Effector memory CD8-positive, alpha-beta T cell (primary cell): ENCODE data around the gene PRRT1B.
"Not testable (repeated sequence)": the region's sequence is repeated elsewhere in the genome, so short reads cannot be mapped to it uniquely, and the experiment has no call there.

Experiments
- ATAC-seq: fragments of 150-1000 bp; cut with Tn5 transposase; replicated peaks from 2 replicates; pipeline ENCODE4 v1.10.0; 2021; ENCODE audit warnings: mild to moderate bottlenecking, moderate library complexity
- DNase-seq, 3 experiments: peaks; one replicate each; pipeline ENCODE4 v3.0.0; 2021
- H3K27ac Mint-ChIP-seq, 2 donors: one replicate each; pipeline ENCODE4 v1.8.0; 2022; ENCODE audit warnings: mild to moderate bottlenecking in 2 of 2, mixed read lengths in 2 of 2, moderate library complexity in 2 of 2
- H3K27me3 Mint-ChIP-seq, 2 donors: one replicate each; pipeline ENCODE4 v1.8.0; 2022; ENCODE audit warnings: mixed read lengths in 2 of 2
- H3K36me3 Mint-ChIP-seq: one replicate; pipeline ENCODE4 v1.8.0; 2022; ENCODE audit warnings: mild to moderate bottlenecking, moderate library complexity, mixed read lengths; ENCODE audit not compliant: insufficient read depth
- H3K4me1 Mint-ChIP-seq, 2 donors: one replicate each; pipeline ENCODE4 v1.8.0; 2022; ENCODE audit warnings: low read depth in 2 of 2, mixed read lengths in 2 of 2
- H3K4me3 Mint-ChIP-seq, 2 donors: one replicate each; pipeline ENCODE4 v1.8.0; 2022; ENCODE audit warnings: mild to moderate bottlenecking in 2 of 2, mixed read lengths in 2 of 2, moderate library complexity in 2 of 2
- H3K9me3 Mint-ChIP-seq, 2 donors: one replicate each; pipeline ENCODE4 v1.8.0; 2022; ENCODE audit warnings: mixed read lengths in 2 of 2

The PRRT1B gene

DNA sequence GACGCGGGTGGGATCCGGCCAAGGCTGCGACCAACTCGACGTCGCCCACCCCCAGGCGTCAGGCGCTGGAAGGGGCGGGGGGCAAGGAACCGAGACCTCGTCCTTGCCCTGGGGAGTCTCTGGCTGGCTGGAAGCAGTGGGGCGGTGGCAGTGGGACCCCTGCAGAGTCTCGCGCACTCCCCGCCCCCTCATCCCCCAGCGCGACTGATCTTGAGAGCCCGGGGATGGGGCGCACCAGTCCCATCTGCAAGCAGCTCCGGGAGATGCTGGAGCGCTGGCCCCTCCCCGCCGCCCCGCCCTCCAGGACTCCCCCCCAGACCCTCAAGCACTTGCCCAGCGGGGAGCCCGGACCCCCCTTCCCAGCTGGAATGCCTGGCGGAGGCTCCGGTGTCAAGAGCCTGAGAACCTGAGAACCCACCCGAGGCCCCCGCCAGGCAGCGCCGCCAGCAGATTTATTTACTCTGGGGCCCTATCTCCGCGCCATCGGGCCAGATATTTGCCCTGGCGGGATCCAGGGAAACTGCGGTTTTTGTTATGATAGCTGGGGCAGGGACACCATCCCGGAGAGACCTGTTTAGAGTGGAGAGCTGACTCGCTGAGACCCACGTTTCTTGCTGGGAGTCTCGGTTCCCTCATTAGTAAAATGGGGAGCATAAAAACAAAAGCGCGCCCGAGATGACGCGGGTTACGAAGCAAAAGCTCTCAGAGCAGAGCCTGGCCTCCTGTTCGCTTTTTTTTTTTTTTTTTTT, 1.2 kb downstream of the PRRT1B start:
- Mint-ChIP-seq H3K27ac (no peak overlapping the region), H3K9me3 (peaks cover 0 to 2% of the 10 kb centered on the region in 2 donors), H3K4me3 (peak overlapping the region; percentile 52 to 72), H3K27me3 (peaks cover 50 to 56% of the 10 kb centered on the region in 2 donors), H3K36me3 (peaks cover 3% of the 10 kb centered on the region), H3K4me1 (peaks cover 11 to 15% of the 10 kb centered on the region in 2 donors)
- DNase-seq = no peak
- no peak for ATAC-seq

DNA sequence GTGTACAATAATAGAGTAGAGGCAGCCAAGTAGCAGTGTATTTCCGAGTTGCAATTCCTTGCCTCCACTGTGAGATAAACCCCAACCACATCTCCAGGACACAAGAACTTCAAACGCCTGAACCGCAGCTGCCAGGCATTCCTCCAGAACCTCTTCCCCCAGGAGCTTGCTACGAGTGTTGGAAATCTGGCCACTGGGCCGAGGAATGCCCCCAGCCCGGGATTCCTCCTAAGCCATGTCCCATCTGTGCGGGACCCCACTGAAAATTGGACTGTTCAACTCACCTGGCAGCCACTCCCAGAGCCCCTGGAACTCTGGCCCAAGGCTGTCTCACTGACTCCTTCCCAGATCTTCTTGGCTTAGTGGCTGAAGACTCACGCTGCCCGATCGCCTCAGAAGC, 3.9 kb downstream of the PRRT1B start:
- peak overlapping the region in 1 of 2 donors; percentile 74 for H3K27ac Mint-ChIP-seq
- H3K4me3 Mint-ChIP-seq, DNase-seq, H3K36me3 Mint-ChIP-seq, ATAC-seq, H3K9me3 Mint-ChIP-seq: not testable (repeated sequence)
- peaks cover 11 to 15% of the 10 kb centered on the region in 2 donors for H3K4me1 Mint-ChIP-seq
- peaks cover 58 to 76% of the 10 kb centered on the region in 2 donors for H3K27me3 Mint-ChIP-seq

DNA sequence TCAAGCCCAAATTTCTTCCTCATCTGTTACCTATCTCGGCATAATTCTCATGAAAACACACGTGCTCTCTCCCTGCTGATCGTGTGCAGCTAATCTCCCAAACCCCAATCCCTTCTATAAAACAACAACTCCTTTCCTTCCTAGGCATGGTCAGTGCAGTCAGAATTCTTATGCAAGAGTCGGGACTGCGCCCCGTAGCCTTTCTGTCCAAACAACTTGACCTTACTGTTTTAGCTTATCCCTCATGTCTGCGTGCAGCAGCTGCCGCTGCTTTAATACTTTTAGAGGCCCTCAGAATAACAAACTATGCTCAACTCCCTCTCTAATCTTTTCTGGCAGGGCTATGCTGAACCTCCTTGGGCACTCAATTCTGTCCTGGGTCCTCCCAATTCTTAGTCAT, 5.1 kb downstream of the PRRT1B start:
- not testable (repeated sequence) for H3K4me3 Mint-ChIP-seq, H3K9me3 Mint-ChIP-seq, H3K36me3 Mint-ChIP-seq, ATAC-seq, H3K27ac Mint-ChIP-seq, DNase-seq
- Mint-ChIP-seq H3K4me1 (peaks cover 11 to 15% of the 10 kb centered on the region in 2 donors), H3K27me3 (peaks cover 65 to 84% of the 10 kb centered on the region in 2 donors)

DNA sequence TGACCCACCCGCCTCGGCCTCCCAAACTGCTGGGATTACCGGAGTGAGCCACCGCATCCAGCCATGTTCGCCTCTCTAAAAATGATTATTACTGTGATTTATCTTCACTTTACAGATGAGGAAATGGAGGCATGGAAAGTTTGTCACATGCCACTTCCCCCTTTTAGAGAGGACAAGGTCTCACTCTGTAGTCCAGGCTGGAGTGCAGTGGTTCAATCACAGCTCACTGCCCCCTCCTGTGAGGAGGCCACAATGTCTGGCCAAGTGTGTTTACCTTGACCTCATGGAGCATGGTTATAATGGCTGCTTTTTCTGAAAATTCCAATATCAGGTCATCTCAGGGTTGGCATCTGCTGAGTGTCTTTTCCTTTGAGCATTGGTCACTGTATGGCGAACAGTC, 6.7 kb downstream of the PRRT1B start:
- peaks cover 18% of the 10 kb centered on the region for H3K36me3 Mint-ChIP-seq
- H3K4me1 Mint-ChIP-seq = peaks cover 8 to 9% of the 10 kb centered on the region in 2 donors
- DNase-seq (no peak), ATAC-seq (no peak)
- peaks cover 72 to 88% of the 10 kb centered on the region in 2 donors for H3K27me3 Mint-ChIP-seq
- no peak overlapping the region for H3K4me3 Mint-ChIP-seq
- no peaks in the 10 kb centered on the region for H3K9me3 Mint-ChIP-seq
- no peak overlapping the region for H3K27ac Mint-ChIP-seq

DNA sequence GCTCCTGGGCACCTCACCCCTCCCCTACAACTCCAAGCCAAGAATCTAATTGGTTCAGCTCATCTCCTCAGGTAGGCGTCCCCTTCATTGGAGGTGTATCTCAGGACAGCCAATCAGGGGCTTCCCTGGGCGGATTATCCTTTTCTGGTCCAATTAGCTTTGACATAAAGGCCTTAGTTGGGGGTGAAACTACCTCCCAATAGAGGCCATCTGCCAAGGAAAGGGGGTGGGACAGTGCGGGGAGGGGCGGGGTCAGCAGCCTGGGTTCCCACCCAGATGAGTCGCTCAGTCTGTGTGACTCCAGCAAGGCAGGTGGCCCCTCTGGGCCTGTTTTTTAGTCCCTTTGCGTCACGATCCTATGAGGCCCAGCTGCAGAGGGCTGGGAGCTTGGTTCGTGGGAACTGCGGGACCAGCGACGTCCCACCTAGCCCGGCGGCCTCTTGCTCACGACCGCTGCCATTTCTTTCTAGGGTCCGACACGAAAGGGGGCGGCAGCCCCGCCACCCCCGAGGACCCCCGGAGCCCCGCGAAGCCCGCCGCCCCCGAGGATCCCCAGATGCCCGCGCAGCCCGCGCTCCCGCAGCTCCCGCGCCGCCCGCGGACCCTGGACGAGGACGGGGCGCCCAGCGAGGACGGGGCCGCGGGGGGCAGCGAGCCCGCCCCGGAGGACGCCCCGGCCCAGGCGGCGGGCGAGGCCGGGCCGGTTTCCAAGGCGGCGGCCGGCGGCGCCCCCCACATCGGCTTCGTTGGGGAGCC, 8.9 kb downstream of the PRRT1B start:
- Mint-ChIP-seq H3K4me1 (no peaks in the 10 kb centered on the region), H3K9me3 (no peaks in the 10 kb centered on the region), H3K36me3 (peaks cover 26% of the 10 kb centered on the region), H3K27me3 (peaks cover 50 to 69% of the 10 kb centered on the region in 2 donors), H3K27ac (no peak overlapping the region), H3K4me3 (no peak overlapping the region)
- ATAC-seq (no peak), DNase-seq (no peak)

DNA sequence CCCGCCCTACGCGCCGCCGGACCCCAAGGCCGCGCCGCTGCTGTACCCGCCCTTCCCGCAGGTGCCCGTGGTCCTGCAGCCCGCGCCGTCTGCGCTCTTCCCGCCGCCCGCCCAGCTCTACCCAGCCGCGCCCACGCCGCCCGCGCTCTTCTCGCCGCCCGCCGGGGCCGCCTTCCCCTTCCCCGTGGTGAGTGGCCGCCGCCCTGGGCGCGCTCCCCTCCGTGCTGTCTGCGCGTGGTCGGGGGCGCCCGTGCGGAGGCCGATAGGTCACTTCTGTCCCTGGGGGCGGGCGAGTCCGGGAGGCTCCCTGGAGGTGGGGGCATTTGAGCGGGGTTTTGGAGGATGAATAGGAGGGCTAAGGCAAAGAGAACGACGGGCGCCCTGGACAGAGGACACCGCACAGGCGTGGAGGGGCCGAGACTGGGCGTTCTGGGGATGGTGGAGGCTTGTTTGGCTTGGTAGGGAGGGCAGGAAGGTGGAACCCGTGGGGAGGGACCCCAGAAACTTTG, 9.6 kb downstream of the PRRT1B start:
- DNase-seq (no peak), ATAC-seq (peak; percentile 58)
- no peaks in the 10 kb centered on the region for H3K4me1 Mint-ChIP-seq
- H3K27me3 Mint-ChIP-seq = peaks cover 44 to 62% of the 10 kb centered on the region in 2 donors
- H3K4me3 Mint-ChIP-seq = peak overlapping the region in 1 of 2 donors; percentile 34
- no peaks in the 10 kb centered on the region for H3K9me3 Mint-ChIP-seq
- H3K27ac Mint-ChIP-seq = no peak overlapping the region
- H3K36me3 Mint-ChIP-seq = peaks cover 26% of the 10 kb centered on the region

DNA sequence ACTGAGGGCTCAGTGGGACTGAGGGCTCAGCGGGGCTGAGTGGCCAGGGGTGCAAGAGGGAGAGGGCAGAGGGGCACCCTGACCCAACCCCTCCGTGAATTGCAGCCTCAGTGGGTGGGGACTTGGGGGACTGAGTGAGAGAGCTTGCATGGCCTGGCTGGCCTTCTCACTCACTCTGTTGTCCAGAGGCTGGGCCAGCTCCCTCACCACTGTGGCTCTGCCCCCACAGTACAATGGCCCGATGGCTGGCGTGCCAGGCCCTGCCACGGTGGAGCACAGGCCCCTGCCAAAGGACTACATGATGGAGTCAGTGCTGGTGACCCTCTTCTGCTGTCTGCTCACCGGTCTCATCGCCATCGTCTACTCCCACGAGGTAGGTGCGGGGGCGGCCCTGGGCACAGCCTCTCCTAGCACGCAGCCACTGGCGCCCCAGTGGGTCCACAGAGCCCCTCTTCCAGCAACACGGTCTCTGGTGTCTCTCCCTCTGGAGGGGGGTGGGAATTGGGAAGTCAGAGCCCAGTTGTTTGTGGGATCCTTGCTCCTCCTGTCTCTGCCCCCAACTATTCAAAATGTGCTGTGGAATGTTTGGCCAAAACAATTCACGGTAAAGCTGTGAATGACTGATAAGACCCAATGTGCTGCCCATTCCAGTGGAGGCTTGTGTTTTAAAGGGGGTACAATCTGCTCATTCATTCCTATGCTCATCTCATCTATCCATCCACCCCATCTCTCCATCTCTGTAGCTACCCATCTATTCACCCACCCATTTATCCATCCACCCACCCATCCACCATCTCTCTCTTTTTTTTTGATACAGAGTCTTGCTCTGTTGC, 10.7 kb downstream of the PRRT1B start:
- H3K9me3 Mint-ChIP-seq = no peaks in the 10 kb centered on the region
- H3K36me3 Mint-ChIP-seq = peaks cover 26% of the 10 kb centered on the region
- H3K4me3 Mint-ChIP-seq = no peak overlapping the region
- DNase-seq (no peak), ATAC-seq (no peak)
- H3K27ac Mint-ChIP-seq = peak overlapping the region; percentile 30 to 47
- H3K27me3 Mint-ChIP-seq = peaks cover 34 to 51% of the 10 kb centered on the region in 2 donors
- no peaks in the 10 kb centered on the region for H3K4me1 Mint-ChIP-seq

DNA sequence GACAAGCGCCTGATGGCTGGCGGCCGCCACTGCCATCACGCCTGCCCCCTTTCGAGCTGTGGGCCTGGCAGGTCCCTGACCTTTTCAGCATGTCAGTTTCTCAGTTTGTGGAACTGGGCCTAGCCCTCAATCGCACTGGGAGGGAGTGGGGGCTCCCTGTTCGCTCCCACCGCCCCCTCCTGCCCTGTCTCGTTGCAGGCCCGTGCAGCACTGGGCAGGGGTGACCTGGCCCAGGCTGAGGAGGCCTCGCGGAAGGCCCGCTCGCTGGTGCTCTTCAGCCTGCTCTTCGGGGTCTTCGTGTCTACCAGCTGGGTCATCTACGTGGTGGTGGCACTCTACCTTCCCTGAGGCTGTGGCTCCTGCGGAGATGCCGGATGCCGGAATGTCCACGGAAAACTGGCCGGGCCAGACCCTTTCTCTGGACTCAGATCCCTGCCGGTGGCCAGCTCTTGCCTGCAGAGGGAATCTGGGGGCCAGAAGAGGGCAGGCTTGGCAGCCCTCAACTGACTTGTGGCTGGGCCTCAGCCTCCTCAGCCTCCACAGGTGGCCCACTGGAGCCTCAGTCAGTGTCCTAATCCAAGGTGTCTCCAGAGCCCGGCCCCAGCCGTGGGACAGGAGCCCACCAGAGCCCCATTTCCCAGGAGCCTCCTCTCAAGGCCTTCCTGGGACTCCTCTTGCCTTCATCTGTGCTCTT, 12.7 kb downstream of the PRRT1B start:
- DNase-seq (no peak), ATAC-seq (no peak)
- H3K27ac Mint-ChIP-seq = peak overlapping the region in 1 of 2 donors; percentile 30
- no peak overlapping the region for H3K4me3 Mint-ChIP-seq
- H3K36me3 Mint-ChIP-seq = peaks cover 32% of the 10 kb centered on the region
- no peaks in the 10 kb centered on the region for H3K4me1 Mint-ChIP-seq
- H3K27me3 Mint-ChIP-seq = peaks cover 24 to 38% of the 10 kb centered on the region in 2 donors
- H3K9me3 Mint-ChIP-seq = no peaks in the 10 kb centered on the region

DNA sequence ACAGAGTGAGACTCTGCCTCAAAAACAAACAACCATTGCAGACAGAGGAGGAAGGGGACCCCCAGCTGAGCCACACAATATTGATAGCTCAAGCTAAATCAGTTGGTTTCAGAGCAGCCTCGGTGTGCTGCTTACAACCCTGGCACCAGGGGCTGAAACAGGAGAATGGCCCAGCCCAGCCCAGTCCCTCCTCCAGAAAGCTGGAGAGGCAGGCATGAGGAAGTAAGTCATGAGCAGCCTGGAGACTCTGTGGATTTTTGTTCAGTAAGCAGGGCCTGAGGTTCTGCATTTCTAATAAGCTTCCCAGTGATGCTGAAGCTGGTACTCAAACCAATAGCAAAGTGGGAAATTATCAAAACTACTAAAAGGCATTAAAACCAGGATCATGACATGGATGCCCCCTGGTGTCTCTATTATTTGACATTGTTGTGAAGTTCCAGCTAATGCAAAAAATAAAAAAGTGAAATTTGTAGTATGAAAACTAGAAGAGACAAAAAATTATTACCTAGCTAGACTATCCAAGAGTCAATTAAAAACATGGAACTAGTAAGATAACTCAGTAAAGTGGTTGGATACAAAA, 14.2 kb downstream of the PRRT1B start:
- Mint-ChIP-seq H3K27ac (no peak overlapping the region), H3K4me1 (no peaks in the 10 kb centered on the region), H3K4me3 (no peak overlapping the region), H3K27me3 (peaks cover 21 to 27% of the 10 kb centered on the region in 2 donors), H3K36me3 (peaks cover 32% of the 10 kb centered on the region), H3K9me3 (no peaks in the 10 kb centered on the region)
- ATAC-seq (no peak), DNase-seq (no peak)

DNA sequence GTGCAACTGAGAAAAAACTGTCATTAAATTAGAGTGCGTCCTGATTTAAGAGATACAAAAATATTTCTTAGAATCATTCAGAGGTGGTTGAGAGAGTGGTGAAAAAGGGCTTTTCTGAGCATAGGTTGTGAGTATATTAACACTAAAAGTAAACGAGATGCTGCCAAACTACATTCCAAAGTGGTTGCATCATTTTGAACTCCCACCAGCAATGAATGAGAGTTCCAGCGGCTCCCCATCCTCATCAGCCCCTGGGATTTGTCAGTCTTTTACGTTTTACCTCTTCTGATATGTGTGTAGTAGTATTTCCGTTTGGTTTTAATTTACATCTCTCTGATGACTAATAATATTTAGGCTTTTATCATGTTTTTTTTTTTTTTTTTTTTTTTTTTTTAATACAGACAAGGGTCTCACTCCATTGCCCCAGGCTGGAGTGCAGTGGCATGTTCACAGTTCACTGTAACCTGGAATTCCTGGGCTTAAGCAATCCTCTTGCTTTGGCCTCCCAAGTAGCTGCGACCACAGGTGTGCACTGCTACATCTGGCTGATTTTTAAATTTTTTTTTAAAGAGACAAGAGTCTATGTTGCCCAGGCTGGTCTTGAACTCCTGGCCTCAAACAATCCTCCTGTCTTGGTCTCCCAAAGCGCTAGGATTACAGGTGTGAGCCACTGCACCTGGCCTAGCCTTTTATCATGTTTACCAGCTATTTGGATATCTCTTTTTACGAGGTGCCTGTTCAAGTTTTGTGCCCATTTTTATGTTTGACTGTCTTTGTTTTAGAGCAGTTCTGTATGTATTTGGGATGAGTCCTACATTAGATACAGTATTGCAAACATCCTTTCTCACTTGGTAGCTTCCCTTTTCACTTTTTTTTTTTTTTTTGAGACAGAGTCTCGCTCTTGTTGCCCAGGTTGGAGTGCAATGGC, 17.0 kb downstream of the PRRT1B start:
- no peak for ATAC-seq
- Mint-ChIP-seq H3K36me3 (peaks cover 20% of the 10 kb centered on the region), H3K27ac (no peak overlapping the region), H3K4me1 (no peaks in the 10 kb centered on the region), H3K9me3 (no peaks in the 10 kb centered on the region), H3K4me3 (no peak overlapping the region), H3K27me3 (peaks cover 0 to under 1% of the 10 kb centered on the region in 2 donors)
- no peak for DNase-seq

DNA sequence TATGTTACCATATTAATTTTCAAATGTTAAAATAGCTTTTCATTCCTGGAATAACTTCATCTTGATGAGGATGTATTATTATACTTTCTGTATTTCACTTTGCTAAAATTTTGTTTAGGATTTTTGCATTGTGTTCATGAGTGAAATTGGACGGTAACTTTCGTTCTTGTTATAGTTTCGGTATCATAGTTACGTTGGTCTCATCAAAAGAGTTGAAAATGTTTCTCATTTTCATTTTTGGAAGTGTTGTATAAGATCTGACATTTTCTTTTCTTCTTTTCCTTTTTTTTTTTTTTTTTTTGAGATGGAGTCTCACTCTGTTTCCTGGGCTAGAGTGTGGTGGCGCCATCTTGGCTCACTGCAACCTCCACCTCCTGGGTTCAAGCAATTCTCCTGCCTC, 20.0 kb downstream of the PRRT1B start:
- Mint-ChIP-seq H3K4me3 (no peak overlapping the region), H3K27ac (no peak overlapping the region), H3K36me3 (peaks cover 31% of the 10 kb centered on the region), H3K4me1 (peaks cover 0 to 2% of the 10 kb centered on the region in 2 donors), H3K9me3 (no peaks in the 10 kb centered on the region), H3K27me3 (no peaks in the 10 kb centered on the region)
- ATAC-seq (no peak), DNase-seq (no peak)

DNA sequence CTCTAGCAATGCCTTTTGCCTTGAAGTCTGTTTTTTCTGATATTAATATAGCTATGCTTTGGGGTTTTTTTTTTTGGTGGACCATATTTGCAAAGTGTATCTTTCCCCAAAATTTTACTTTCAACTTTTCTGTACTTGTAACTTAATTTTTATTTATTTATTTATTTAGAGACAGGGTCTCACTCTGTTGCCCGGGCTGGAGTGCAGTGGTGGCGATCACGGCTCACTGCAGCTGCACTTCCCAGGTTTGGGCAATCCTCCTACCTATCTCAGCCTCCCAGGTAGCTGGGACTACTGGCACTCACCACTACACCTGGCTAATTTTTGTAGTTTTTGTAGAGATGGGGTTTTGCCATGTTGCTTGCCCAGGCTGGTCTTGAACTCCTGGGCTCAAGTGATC, 20.8 kb downstream of the PRRT1B start:
- H3K27me3 Mint-ChIP-seq = no peaks in the 10 kb centered on the region
- H3K4me3 Mint-ChIP-seq = no peak overlapping the region
- DNase-seq = no peak
- no peak overlapping the region for H3K27ac Mint-ChIP-seq
- H3K4me1 Mint-ChIP-seq = peaks cover 0 to 2% of the 10 kb centered on the region in 2 donors
- no peak for ATAC-seq
- H3K36me3 Mint-ChIP-seq = peaks cover 34% of the 10 kb centered on the region
- no peaks in the 10 kb centered on the region for H3K9me3 Mint-ChIP-seq
